ENCODE results near the gene RGP1. TPM values are rescaled to one million over a fixed set of nuclear protein-coding genes. Genes with fewer than 3 reads are reported as not detected.

RGP1 gene, protein sequence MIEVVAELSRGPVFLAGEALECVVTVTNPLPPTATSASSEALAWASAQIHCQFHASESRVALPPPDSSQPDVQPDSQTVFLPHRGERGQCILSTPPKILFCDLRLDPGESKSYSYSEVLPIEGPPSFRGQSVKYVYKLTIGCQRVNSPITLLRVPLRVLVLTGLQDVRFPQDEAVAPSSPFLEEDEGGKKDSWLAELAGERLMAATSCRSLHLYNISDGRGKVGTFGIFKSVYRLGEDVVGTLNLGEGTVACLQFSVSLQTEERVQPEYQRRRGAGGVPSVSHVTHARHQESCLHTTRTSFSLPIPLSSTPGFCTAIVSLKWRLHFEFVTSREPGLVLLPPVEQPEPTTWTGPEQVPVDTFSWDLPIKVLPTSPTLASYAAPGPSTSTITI
- total RNA-seq (2014; rRNA removed) (13.8 and 14.3 TPM in 2 replicates), Bru-seq, nascent RNA (percentile 87 among the genes with signal in this experiment), BruChase-seq, experiment 1, labeled RNA remaining after a 6-hour chase (percentile 94 among the genes with signal in this experiment), BruChase-seq, experiment 2, labeled RNA remaining after a 2-hour chase (percentile 89 among the genes with signal in this experiment)
- long read RNA-seq, full-length matches to known transcripts, result 1 of 43 reads
- long read RNA-seq, partial matches to known transcripts, result 1 of 43 reads
- long read RNA-seq, other reads (novel, unspliced or antisense), result 41 of 43 reads

DNA sequence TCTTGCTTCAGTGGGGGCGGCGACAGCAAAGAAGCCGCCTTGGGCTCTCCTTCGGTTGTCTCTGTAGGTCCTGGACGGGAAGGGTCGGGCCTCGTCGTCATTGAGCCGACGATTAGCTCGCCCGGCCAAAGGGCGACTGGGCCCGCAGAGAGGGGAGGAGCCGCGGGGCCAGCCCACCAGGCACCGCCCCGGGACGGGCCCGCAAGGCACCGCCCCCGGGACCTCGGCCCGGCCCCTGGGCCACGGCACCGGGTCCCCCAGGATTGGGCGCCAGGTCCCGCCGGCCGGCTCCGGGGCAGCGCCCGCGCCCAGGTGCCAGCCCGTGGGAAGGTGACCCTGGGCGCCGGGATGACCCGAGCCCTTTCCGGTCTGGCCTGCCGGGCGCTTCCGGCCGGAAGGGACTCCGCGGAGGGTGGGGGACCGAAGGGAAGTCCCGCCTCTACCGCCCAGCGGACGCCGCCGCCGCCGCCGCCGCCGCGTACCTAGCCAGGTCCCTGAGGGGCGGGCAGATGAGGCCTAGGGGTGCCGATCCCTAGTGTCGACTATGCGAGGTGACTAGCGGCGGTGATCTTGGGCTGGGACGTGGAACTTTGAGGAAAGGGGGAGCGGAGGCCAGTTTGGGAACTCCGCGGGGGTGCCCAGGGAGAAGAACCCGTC, at the start of gene RGP1, which contains the start of gene GBA2:
Gene RGP1 (plus strand): TSS at position 430 of the 657 bp plus-strand sequence. CDS start 469 bp downstream, outside the sequence.
Gene GBA2 (minus strand): TSS at position 371 of the 657 bp plus-strand sequence. CDS start 524 bp downstream, outside the sequence.
- Histone ChIP-seq H3K4me1 (ENCODE audit: insufficient read depth, low read length) (peaks cover 22% of the 10 kb centered on the region), H3K27ac (ENCODE audit: low read length) (peak within 1 kb of the TSS; percentile 65), H3K9ac (ENCODE audit: low read length) (peak within 1 kb of the TSS; percentile 91), H4K20me1 (ENCODE audit: low read length) (peaks cover 29% of the 10 kb centered on the region), H3K4me2 (ENCODE audit: low read length) (peak within 1 kb of the TSS; percentile 98), H3K79me2 (ENCODE audit: low read length) (peaks cover 68% of the 10 kb centered on the region), H3F3A (ENCODE audit: low read length, unreplicated experiment) (no peaks in the 10 kb centered on the region), H3K9me2 (replicated peaks; ENCODE audit: low read length) (no peaks in the 10 kb centered on the region), H3K36me3 (ENCODE audit: low read depth, low read length) (peaks cover 4% of the 10 kb centered on the region; the same call in 1 of the 2 replicates), H3K9me3 (ENCODE audit: low read length) (no peaks in the 10 kb centered on the region), H3K4me3 (ENCODE audit: low read length) (peak within 1 kb of the TSS; percentile 95), H3K27me3 (ENCODE audit: low read length) (no peaks in the 10 kb centered on the region), H2AFZ (ENCODE audit: low read length) (peak within 1 kb of the TSS; percentile 88)
- no TSS peak for BruUV-seq (replicated peaks)
- intact Hi-C loops (cut with micrococcal nuclease), result no loop called here
- POLR2A ChIA-PET (ENCODE audit: unreplicated experiment), result interaction anchor here (0.8 kb wide), 2 partner anchors 10 to 53 kb away, joined by 3 to 4 read pairs; no protein-coding TSS in a partner anchor
- peak; percentile 58 for ATAC-seq
- DNase-seq, result peak; percentile 74
- TF ChIP-seq EZH2 (IDR thresholded peaks at IDR 0.05; ENCODE audit: low read length, unreplicated experiment) (no peak), EZH2phosphoT487 (IDR thresholded peaks at IDR 0.05; ENCODE audit: borderline replicate concordance, low read length) (no peak)
- TF ChIP-seq, protein P1, sequence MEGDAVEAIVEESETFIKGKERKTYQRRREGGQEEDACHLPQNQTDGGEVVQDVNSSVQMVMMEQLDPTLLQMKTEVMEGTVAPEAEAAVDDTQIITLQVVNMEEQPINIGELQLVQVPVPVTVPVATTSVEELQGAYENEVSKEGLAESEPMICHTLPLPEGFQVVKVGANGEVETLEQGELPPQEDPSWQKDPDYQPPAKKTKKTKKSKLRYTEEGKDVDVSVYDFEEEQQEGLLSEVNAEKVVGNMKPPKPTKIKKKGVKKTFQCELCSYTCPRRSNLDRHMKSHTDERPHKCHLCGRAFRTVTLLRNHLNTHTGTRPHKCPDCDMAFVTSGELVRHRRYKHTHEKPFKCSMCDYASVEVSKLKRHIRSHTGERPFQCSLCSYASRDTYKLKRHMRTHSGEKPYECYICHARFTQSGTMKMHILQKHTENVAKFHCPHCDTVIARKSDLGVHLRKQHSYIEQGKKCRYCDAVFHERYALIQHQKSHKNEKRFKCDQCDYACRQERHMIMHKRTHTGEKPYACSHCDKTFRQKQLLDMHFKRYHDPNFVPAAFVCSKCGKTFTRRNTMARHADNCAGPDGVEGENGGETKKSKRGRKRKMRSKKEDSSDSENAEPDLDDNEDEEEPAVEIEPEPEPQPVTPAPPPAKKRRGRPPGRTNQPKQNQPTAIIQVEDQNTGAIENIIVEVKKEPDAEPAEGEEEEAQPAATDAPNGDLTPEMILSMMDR (conservative IDR thresholded peaks at IDR 0.05; ENCODE audit: low read depth, low read length), result no peak
- CTCF ChIA-PET, result interaction anchor here (2.1 kb wide), 1 partner anchor 23 kb away, joined by 6 read pairs; no protein-coding TSS in a partner anchor

DNA sequence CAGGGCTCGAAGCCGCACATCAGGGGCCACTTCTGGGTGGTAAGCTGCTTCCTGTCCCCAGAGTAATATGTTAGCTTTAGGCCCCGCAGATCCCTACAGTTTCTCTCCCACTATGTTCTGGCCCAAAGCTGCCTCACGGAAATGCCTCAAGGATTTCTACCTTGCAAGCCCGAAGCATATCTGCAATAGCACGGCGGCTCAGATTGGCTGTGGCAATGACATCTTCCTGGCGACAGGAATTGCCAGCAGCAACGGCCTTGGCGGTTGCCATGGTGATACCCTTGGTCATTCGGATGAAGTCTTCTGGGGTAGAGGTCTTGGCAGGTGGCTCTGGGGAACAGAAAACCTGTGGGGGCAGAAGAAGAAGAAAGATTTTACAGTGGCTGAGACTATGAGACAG, 49.1 kb upstream of the RGP1 start:
- H3K79me2 ChIP-seq (ENCODE audit: low read length), result no peaks in the 10 kb centered on the region
- no peak overlapping the region for H3K4me2 ChIP-seq (ENCODE audit: low read length)
- no peak overlapping the region for H2AFZ ChIP-seq (ENCODE audit: low read length)
- H3K4me1 ChIP-seq (ENCODE audit: insufficient read depth, low read length), result peaks cover 12% of the 10 kb centered on the region
- no peaks in the 10 kb centered on the region for H3F3A ChIP-seq (ENCODE audit: low read length, unreplicated experiment)
- TF ChIP-seq, protein P1 (conservative IDR thresholded peaks at IDR 0.05; ENCODE audit: low read depth, low read length), result no peak
- TF ChIP-seq EZH2phosphoT487 (IDR thresholded peaks at IDR 0.05; ENCODE audit: borderline replicate concordance, low read length) (no peak), EZH2 (IDR thresholded peaks at IDR 0.05; ENCODE audit: low read length, unreplicated experiment) (no peak)
- no peak overlapping the region for H3K4me3 ChIP-seq (ENCODE audit: low read length)
- H4K20me1 ChIP-seq (ENCODE audit: low read length), result no peaks in the 10 kb centered on the region
- intact Hi-C loops (cut with micrococcal nuclease), result no loop called here
- no peaks in the 10 kb centered on the region for H3K9me3 ChIP-seq (ENCODE audit: low read length)
- H3K27me3 ChIP-seq (ENCODE audit: low read length), result no peaks in the 10 kb centered on the region
- no TSS peak for BruUV-seq (replicated peaks)
- no peak for DNase-seq
- peaks cover 45% of the 10 kb centered on the region for H3K36me3 ChIP-seq (ENCODE audit: low read depth, low read length)
- no peak overlapping the region for H3K27ac ChIP-seq (ENCODE audit: low read length)
- no peak for ATAC-seq
- H3K9ac ChIP-seq (ENCODE audit: low read length), result no peak overlapping the region
- ChIA-PET POLR2A (ENCODE audit: unreplicated experiment) (no interaction called here), CTCF (no interaction called here)
- H3K9me2 ChIP-seq (replicated peaks; ENCODE audit: low read length), result no peaks in the 10 kb centered on the region

Measured in PC-3 (cell line).